Mammary epithelial cell (primary cell): ENCODE data around the gene AGL.

Experiments
- CTCF ChIP-seq, 2 donors: IDR thresholded peaks in 1 of 2; conservative IDR thresholded peaks in 1 of 2; 2 replicates each; pipeline ENCODE4 v1.5.1; 2011 to 2012; ENCODE audit warnings: inconsistent platforms in 2 of 2, low read length in 2 of 2, mild to moderate bottlenecking in 2 of 2, control low read depth in 1 of 2, low read depth in 1 of 2; ENCODE audit not compliant: insufficient read depth in 1 of 2; ENCODE audit errors: extremely low read depth in 1 of 2
- EZH2 ChIP-seq: IDR thresholded peaks from 2 replicates; pipeline ENCODE4 v1.6.1; 2012; ENCODE audit warnings: low read length, inconsistent platforms, borderline replicate concordance

DNA sequence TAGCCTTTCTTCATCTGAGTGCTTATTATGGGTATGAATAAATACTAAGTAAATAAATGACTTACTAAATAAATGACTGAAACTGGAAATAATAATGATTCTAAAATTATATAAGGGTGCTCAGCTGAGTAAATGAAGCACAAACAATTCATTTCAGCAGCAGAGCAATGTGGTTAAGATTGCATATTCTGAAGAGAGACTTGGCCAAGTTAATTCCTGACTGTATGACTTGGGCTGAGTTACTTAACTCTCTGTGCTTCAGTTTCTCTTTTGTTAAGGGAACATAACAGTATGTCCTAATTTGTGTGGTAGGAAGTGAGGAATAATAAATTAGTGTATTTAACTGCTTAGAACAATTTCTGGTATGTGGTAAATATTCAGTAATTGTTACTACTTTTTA, 19.1 kb downstream of the AGL start:
- TF ChIP-seq CTCF (conservative IDR thresholded peaks at IDR 0.05 in 1 of 2, IDR thresholded peaks at IDR 0.05 in 1 of 2; ENCODE audit: extremely low read depth in 1 of 2, insufficient read depth in 1 of 2, low read depth in 1 of 2, low read length in 2 of 2) (no peak), EZH2 (no peak)
